HepG2 (cell line): ENCODE measurements around the gene GRM5. TPM values are rescaled to one million over a fixed set of nuclear protein-coding genes. Genes with fewer than 3 reads are reported as not detected.

ENCODE experiments used
- ATAC-seq: fragments of 200-7000 bp; cut with Tn5 transposase; 3 replicates; pipeline ENCODE4 v1.9.1; 2020; ENCODE audit warnings: mild to moderate bottlenecking, moderate library complexity
- BruUV-seq: library from RNA; stranded (reverse); fragments of 400-500 nt; replicated peaks from 2 replicates; lab custom pipeline; 2021; lab: Mats Ljungman, UMichigan
- CTCF ChIA-PET: fragments of 300-600 bp; formaldehyde crosslinking; extraction: SDS; loops from one replicate; lab custom pipeline; 2021; ENCODE audit warnings: low total read pairs, inconsistent platforms, low intra/inter-chr PET ratio; lab: Yijun Ruan, JAX
- POLR2A ChIA-PET: fragments of 350-600 bp; sonication (Branson Sonifier 250); formaldehyde crosslinking; loops from one replicate; lab custom pipeline; 2020; ENCODE audit warnings: antibody characterized with exemption, inconsistent platforms; lab: Yijun Ruan, JAX
- DNase-seq: peaks from one replicate; pipeline ENCODE4 v3.0.0-alpha.2; 2015; ENCODE audit warnings: low spot score
- FAIRE-seq: peaks from 3 replicates; lab custom pipeline; 2011; peaks lifted over from hg19 to GRCh38; lab: Jason Lieb, UNC
- H2AFZ ChIP-seq: one replicate; pipeline ENCODE4 v1.6.1; 2011; ENCODE audit warnings: low read length, inconsistent platforms
- H3K27ac ChIP-seq: fragments of 300-600 bp; 3 replicates; pipeline ENCODE4 v1.8.0; 2011; ENCODE audit warnings: mixed run types, mild to moderate bottlenecking, mixed read lengths, low read length, inconsistent platforms; ENCODE audit not compliant: insufficient read depth; ENCODE audit errors: extremely low read length
- H3K27me3 ChIP-seq, 2 experiments: fragments of 200-600 bp in 1 of 2; 2 replicates in 1 of 2; 3 replicates in 1 of 2; pipeline versions ENCODE4 v1.6.0 to v1.8.0; 2011; ENCODE audit warnings: low read length in 2 of 2, mild to moderate bottlenecking in 2 of 2, moderate library complexity in 2 of 2, inconsistent platforms in 1 of 2; ENCODE audit not compliant: insufficient read depth in 2 of 2, control insufficient read depth in 1 of 2
- H3K36me3 ChIP-seq, 2 experiments: fragments of 200-600 bp in 1 of 2; replicated peaks in 1 of 2; 2 replicates in 1 of 2; 3 replicates in 1 of 2; pipeline versions ENCODE4 v1.5.1 to v1.8.0; 2011; ENCODE audit warnings: low read length in 2 of 2, inconsistent platforms in 1 of 2; ENCODE audit not compliant: insufficient read depth in 2 of 2, control insufficient read depth in 1 of 2
- H3K4me1 ChIP-seq: 2 replicates; pipeline ENCODE4 v1.5.1; 2012; ENCODE audit warnings: low read length, inconsistent platforms; ENCODE audit not compliant: insufficient read depth
- H3K4me2 ChIP-seq: 2 replicates; pipeline ENCODE4 v1.6.0; 2011; ENCODE audit warnings: low read depth, low read length, inconsistent platforms
- H3K4me3 ChIP-seq, 3 experiments: fragments of 200-600 bp in 1 of 3; sonication (generic), shearing (Covaris generic) in 1 of 3; replicated peaks in 1 of 3; 2 replicates each; pipeline ENCODE4 v1.5.1; 2011 to 2016; ENCODE audit warnings: low read length in 3 of 3, inconsistent platforms in 2 of 3, low read depth in 2 of 3, mild to moderate bottlenecking in 2 of 3, control low read depth in 1 of 3, mixed read lengths in 1 of 3; ENCODE audit not compliant: insufficient read depth in 1 of 3
- H3K79me2 ChIP-seq: one replicate; pipeline ENCODE4 v1.6.1; 2011; ENCODE audit warnings: low read length, inconsistent platforms; ENCODE audit not compliant: insufficient read depth
- H3K9ac ChIP-seq: 2 replicates; pipeline ENCODE4 v1.6.0; 2011; ENCODE audit warnings: mild to moderate bottlenecking, low read depth, low read length, inconsistent platforms; ENCODE audit not compliant: insufficient read depth
- H3K9me3 ChIP-seq: 2 replicates; pipeline ENCODE4 v1.5.1; 2012; ENCODE audit warnings: mild to moderate bottlenecking, low read length
- H4K20me1 ChIP-seq: 2 replicates; pipeline ENCODE4 v1.6.0; 2011; ENCODE audit warnings: inconsistent platforms, mild to moderate bottlenecking, low read length, moderate library complexity; ENCODE audit not compliant: insufficient read depth
- ASH2L ChIP-seq: fragments of 300-600, 200-600 bp; sonication (generic); IDR thresholded peaks from 2 replicates; pipeline ENCODE4 v1.7.0; 2017; ENCODE audit warnings: low read depth, mild to moderate bottlenecking, moderate library complexity, mixed read lengths, low read length; ENCODE audit not compliant: insufficient read length
- ATF1 ChIP-seq: IDR thresholded peaks from 2 replicates; pipeline ENCODE4 v1.6.1; 2016; ENCODE audit warnings: mild to moderate bottlenecking, control low read depth
- HOXA5 ChIP-seq: sonication (generic); formaldehyde crosslinking; IDR thresholded peaks from 2 replicates; pipeline ENCODE4 v1.4.0; 2020; ENCODE audit warnings: missing genetic modification reagents
- NPAS2 ChIP-seq: sonication (generic); formaldehyde crosslinking; IDR thresholded peaks from 2 replicates; pipeline ENCODE4 v1.8.0; 2022; ENCODE audit warnings: mild to moderate bottlenecking, missing genetic modification reagents, borderline replicate concordance
- PCBP2 ChIP-seq: fragments of 200-400 bp; formaldehyde crosslinking; optimal IDR thresholded peaks from 2 replicates; pipeline ENCODE3; 2018; ENCODE audit warnings: low read length, low read depth; ENCODE audit not compliant: poor library complexity, severe bottlenecking
- PHF20 ChIP-seq: sonication (generic); formaldehyde crosslinking; IDR thresholded peaks from 2 replicates; pipeline ENCODE4 v1.5.0; 2020; ENCODE audit warnings: mild to moderate bottlenecking, missing genetic modification reagents
- POLR2AphosphoS2 ChIP-seq: IDR thresholded peaks from 2 replicates; pipeline ENCODE4 v1.6.1; 2011; ENCODE audit warnings: low read depth, low read length, improper control_type of control experiment
- RBM39 ChIP-seq: fragments of 200-400 bp; formaldehyde crosslinking; IDR thresholded peaks from one replicate; pipeline ENCODE4 v1.6.1; 2018; ENCODE audit warnings: antibody characterized with exemption, mild to moderate bottlenecking, low read depth, low read length; ENCODE audit not compliant: poor library complexity, severe bottlenecking
- TBL1XR1 ChIP-seq: fragments of 150-350 bp; IDR thresholded peaks from 2 replicates; pipeline ENCODE4 v1.6.1; 2014; ENCODE audit warnings: borderline replicate concordance, low read length; ENCODE audit not compliant: partially characterized antibody
- WGBS: methylation state at CpG from one replicate; pipeline ENCODE4 v1.1.6; 2017; ENCODE audit warnings: low lambda C conversion rate; 5-methylcytosine and 5-hydroxymethylcytosine counted together
- in situ Hi-C: cut with HindIII; loops from 2 replicates; pipeline ENCODE4 v1.10.0; 2017; ENCODE audit warnings: low pct_unique_long_range_greater_than_20kb; ENCODE audit not compliant: extremely low pct_ligation_motif_present
- intact Hi-C: fragments of 100-400 bp; cut with micrococcal nuclease; formaldehyde crosslinking; loops from one replicate; pipeline ENCODE4 v1.10.0; 2022; ENCODE audit not compliant: unreplicated experiment
- polyA plus RNA-seq, 8 experiments: library from polyadenylated mRNA; depleted of rRNA in 3 of 8; stranded (reverse) in 7 of 8; unstranded in 1 of 8; fragments of >200 nt; fragmentation: Illumina TruSeq in 4 of 8; extraction: Trizol in 4 of 8; gene quantifications; 2 replicates each; pipeline versions ENCODE4 v1.2.1 to v1.2.3, GENCODE V29; 2011 to 2016; ENCODE audit warnings: low read depth in 4 of 8, missing spikeins in 1 of 8, mixed read lengths in 1 of 8; ENCODE audit not compliant: insufficient read depth in 1 of 8
- total RNA-seq, 5 experiments: library from RNA; depleted of rRNA; stranded (reverse); fragments of >200 nt; fragmentation: Illumina TruSeq; extraction: Trizol; gene quantifications; 2 replicates each; pipeline ENCODE4 v1.2.3, GENCODE V29; 2016; ENCODE audit warnings: low read depth in 1 of 5
- TF ChIP-seq, protein P1 (sequence below), 2 experiments: fragments of 450-650 bp in 1 of 2; sonication (generic) in 1 of 2; formaldehyde crosslinking; IDR thresholded peaks; 2 replicates each; pipeline versions ENCODE4 v1.5.0 to v1.8.0; 2020 to 2022; ENCODE audit warnings: mild to moderate bottlenecking in 1 of 2, missing genetic modification reagents in 1 of 2
- TF ChIP-seq, protein P2 (sequence below): sonication (generic); formaldehyde crosslinking; IDR thresholded peaks from 2 replicates; pipeline ENCODE4 v1.8.0; 2022; ENCODE audit warnings: low read depth, missing genetic modification reagents
- TF ChIP-seq, protein P3 (sequence below): sonication (generic); formaldehyde crosslinking; IDR thresholded peaks from 2 replicates; pipeline ENCODE4 v1.5.0; 2020; ENCODE audit warnings: missing genetic modification reagents, mild to moderate bottlenecking, borderline replicate concordance
- TF ChIP-seq, protein P4 (sequence below): sonication (generic); formaldehyde crosslinking; IDR thresholded peaks from 2 replicates; pipeline ENCODE4 v1.4.0; 2020; ENCODE audit warnings: mild to moderate bottlenecking, missing genetic modification reagents

Gene GRM5
- total and polyA plus RNA-seq, 2 of the 13 experiments (the other 11 are each of a cell fraction or from before 2014, with no cell fraction given) = not detected

DNA sequence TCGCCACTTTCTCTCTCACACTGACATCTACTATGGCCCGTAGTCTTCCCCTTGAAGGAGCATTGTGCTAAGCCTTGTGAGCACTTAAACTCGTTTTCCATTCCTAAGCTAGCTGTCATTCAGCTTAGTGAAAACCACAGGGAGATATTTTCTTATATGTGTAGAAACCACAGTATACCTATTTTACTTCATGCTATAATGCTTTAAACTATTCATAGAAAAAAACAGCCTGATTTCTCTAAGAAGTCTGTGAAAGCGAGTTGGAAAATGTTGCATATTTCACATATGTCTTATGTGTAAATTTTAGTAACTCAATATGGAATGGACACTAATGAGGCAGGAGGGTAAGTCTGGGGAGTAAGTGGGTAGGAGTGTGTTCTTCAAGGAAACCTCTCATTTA lies 534.0 kb downstream of the GRM5 start:
- ChIA-PET POLR2A (no interaction called here), CTCF (no interaction called here)
- Histone ChIP-seq H3K79me2 (no peaks in the 10 kb centered on the region), H3K9me3 (no peaks in the 10 kb centered on the region), H3K4me1 (peaks cover 19% of the 10 kb centered on the region), H4K20me1 (no peaks in the 10 kb centered on the region)
- no TSS peak for BruUV-seq
- intact Hi-C loops = no loop called here
- FAIRE-seq = no peak
- 23% methylated on average over 4 of the region's 4 CpGs for WGBS
- no peak for TF ChIP-seq PCBP2
- TF ChIP-seq, protein P1, sequence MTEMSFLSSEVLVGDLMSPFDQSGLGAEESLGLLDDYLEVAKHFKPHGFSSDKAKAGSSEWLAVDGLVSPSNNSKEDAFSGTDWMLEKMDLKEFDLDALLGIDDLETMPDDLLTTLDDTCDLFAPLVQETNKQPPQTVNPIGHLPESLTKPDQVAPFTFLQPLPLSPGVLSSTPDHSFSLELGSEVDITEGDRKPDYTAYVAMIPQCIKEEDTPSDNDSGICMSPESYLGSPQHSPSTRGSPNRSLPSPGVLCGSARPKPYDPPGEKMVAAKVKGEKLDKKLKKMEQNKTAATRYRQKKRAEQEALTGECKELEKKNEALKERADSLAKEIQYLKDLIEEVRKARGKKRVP (CRISPR knock-in tag; IDR thresholded peaks at IDR 0.05) = no peak
- TF ChIP-seq HOXA5 = no peak
- no peak for TF ChIP-seq NPAS2 (CRISPR knock-in tag)
- TF ChIP-seq, protein P2, sequence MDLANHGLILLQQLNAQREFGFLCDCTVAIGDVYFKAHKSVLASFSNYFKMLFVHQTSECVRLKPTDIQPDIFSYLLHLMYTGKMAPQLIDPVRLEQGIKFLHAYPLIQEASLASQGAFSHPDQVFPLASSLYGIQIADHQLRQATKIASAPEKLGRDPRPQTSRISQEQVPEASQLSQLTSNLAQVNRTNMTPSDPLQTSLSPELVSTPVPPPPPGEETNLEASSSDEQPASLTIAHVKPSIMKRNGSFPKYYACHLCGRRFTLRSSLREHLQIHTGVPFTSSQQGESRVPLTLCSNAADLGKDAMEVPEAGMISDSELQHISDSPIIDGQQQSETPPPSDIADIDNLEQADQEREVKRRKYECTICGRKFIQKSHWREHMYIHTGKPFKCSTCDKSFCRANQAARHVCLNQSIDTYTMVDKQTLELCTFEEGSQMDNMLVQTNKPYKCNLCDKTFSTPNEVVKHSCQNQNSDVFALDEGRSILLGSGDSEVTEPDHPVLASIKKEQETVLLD (CRISPR knock-in tag) = no peak
- TF ChIP-seq ASH2L = no peak
- TF ChIP-seq PHF20 = no peak
- TF ChIP-seq, protein P3, sequence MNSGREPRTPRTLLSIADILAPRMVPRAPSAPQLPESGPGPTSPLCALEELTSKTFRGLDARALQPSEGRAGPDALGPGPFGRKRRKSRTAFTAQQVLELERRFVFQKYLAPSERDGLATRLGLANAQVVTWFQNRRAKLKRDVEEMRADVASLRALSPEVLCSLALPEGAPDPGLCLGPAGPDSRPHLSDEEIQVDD (CRISPR knock-in tag) = no peak
- TF ChIP-seq, protein P4, sequence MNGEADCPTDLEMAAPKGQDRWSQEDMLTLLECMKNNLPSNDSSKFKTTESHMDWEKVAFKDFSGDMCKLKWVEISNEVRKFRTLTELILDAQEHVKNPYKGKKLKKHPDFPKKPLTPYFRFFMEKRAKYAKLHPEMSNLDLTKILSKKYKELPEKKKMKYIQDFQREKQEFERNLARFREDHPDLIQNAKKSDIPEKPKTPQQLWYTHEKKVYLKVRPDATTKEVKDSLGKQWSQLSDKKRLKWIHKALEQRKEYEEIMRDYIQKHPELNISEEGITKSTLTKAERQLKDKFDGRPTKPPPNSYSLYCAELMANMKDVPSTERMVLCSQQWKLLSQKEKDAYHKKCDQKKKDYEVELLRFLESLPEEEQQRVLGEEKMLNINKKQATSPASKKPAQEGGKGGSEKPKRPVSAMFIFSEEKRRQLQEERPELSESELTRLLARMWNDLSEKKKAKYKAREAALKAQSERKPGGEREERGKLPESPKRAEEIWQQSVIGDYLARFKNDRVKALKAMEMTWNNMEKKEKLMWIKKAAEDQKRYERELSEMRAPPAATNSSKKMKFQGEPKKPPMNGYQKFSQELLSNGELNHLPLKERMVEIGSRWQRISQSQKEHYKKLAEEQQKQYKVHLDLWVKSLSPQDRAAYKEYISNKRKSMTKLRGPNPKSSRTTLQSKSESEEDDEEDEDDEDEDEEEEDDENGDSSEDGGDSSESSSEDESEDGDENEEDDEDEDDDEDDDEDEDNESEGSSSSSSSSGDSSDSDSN (CRISPR knock-in tag) = no peak
- no peak for TF ChIP-seq TBL1XR1
- TF ChIP-seq POLR2AphosphoS2 = no peak
- no peak for TF ChIP-seq RBM39
- TF ChIP-seq ATF1 (CRISPR knock-in tag) = no peak
- TF ChIP-seq, all 625 proteins: peak for 0
- Histone ChIP-seq H3K36me3 (no peaks in the 10 kb centered on the region), H2AFZ (no peak overlapping the region), H3K9ac (no peak overlapping the region), H3K27ac (no peak overlapping the region), H3K4me2 (no peak overlapping the region), H3K4me3 (no peak overlapping the region), H3K27me3 (no peaks in the 10 kb centered on the region)
- in situ Hi-C loops = loop anchor here (25.0 kb wide), 2 partner anchors 520 to 1070 kb away; no protein-coding TSS in a partner anchor
- ATAC-seq (no peak), DNase-seq (no peak)
